IMR-90 (cell line): Measurements from ENCODE around the gene ROMO1. TPM values are rescaled to one million over a fixed set of nuclear protein-coding genes. Genes with fewer than 3 reads are reported as not detected.

Experiments used
- ATAC-seq: fragments of 200-7000 bp; cut with Tn5 transposase; 2 replicates; pipeline ENCODE4 v1.9.1; 2020; ENCODE audit warnings: low read depth, mild to moderate bottlenecking, moderate library complexity
- BruUV-seq: library from RNA; stranded (reverse); fragments of 400-500 nt; replicated peaks from 2 replicates; lab custom pipeline; 2021; lab: Mats Ljungman, UMichigan
- CTCF ChIA-PET: fragments of 300-600 bp; formaldehyde crosslinking; extraction: SDS; loops from one replicate; lab custom pipeline; 2021; ENCODE audit warnings: antibody characterized with exemption; lab: Yijun Ruan, JAX
- POLR2A ChIA-PET: fragments of 300-600 bp; sonication (Branson Sonifier 250); formaldehyde crosslinking; loops from one replicate; lab custom pipeline; 2022; ENCODE audit warnings: antibody characterized with exemption; ENCODE audit not compliant: unreplicated experiment; lab: Charles Lee
- DNase-seq: peaks from one replicate; pipeline ENCODE4 v3.0.0; 2013
- H2AFZ ChIP-seq: replicated peaks from 2 replicates; pipeline ENCODE3; 2013; ENCODE audit warnings: low read length, mild to moderate bottlenecking; ENCODE audit not compliant: poor library complexity
- H2AK5ac ChIP-seq: 2 replicates; pipeline ENCODE4 v1.6.1; 2013; ENCODE audit warnings: low read depth, low read length, inconsistent platforms
- H2AK9ac ChIP-seq: replicated peaks from 2 replicates; pipeline ENCODE3; 2013; ENCODE audit warnings: mild to moderate bottlenecking, low read depth, low read length, moderate library complexity; ENCODE audit not compliant: poor library complexity
- H2BK120ac ChIP-seq: 2 replicates; pipeline ENCODE4 v1.6.1; 2013; ENCODE audit warnings: low read depth, low read length, inconsistent platforms
- H2BK15ac ChIP-seq: 3 replicates; pipeline ENCODE4 v1.6.1; 2013; ENCODE audit warnings: low read depth, low read length, inconsistent platforms
- H2BK20ac ChIP-seq: 2 replicates; pipeline ENCODE4 v1.6.1; 2013; ENCODE audit warnings: low read depth, mild to moderate bottlenecking, inconsistent platforms, low read length, moderate library complexity
- H2BK5ac ChIP-seq: 2 replicates; pipeline ENCODE4 v1.6.1; 2013; ENCODE audit warnings: mild to moderate bottlenecking, low read depth, low read length, inconsistent platforms; ENCODE audit not compliant: poor library complexity, severe bottlenecking
- H3K14ac ChIP-seq: replicated peaks from 2 replicates; pipeline ENCODE4 v1.6.1; 2013; ENCODE audit warnings: low read depth, low read length, inconsistent platforms
- H3K18ac ChIP-seq: 2 replicates; pipeline ENCODE4 v1.6.1; 2013; ENCODE audit warnings: low read depth, low read length, control low read depth
- H3K23ac ChIP-seq: 2 replicates; pipeline ENCODE4 v1.6.1; 2013; ENCODE audit warnings: low read depth, low read length, inconsistent platforms
- H3K27ac ChIP-seq: 2 replicates; pipeline ENCODE4 v1.5.1; 2013; ENCODE audit warnings: mild to moderate bottlenecking, control low read depth, low read length; ENCODE audit not compliant: insufficient read depth
- H3K27me3 ChIP-seq: 2 replicates; pipeline ENCODE4 v1.6.1; 2013; ENCODE audit warnings: low read length; ENCODE audit not compliant: control insufficient read depth, insufficient read depth
- H3K36me3 ChIP-seq: 2 replicates; pipeline ENCODE4 v1.6.1; 2013; ENCODE audit warnings: low read length, mixed read lengths; ENCODE audit not compliant: control insufficient read depth, insufficient read depth
- H3K4ac ChIP-seq: 2 replicates; pipeline ENCODE4 v1.6.1; 2013; ENCODE audit warnings: low read depth, low read length, inconsistent platforms
- H3K4me1 ChIP-seq: 2 replicates; pipeline ENCODE4 v1.6.1; 2013; ENCODE audit warnings: low read length, mixed read lengths; ENCODE audit not compliant: control insufficient read depth, insufficient read depth
- H3K4me2 ChIP-seq: 2 replicates; pipeline ENCODE4 v1.6.1; 2013; ENCODE audit warnings: low read depth, mild to moderate bottlenecking, control low read depth, low read length, moderate library complexity
- H3K4me3 ChIP-seq: 2 replicates; pipeline ENCODE4 v1.5.1; 2013; ENCODE audit warnings: low read depth, mild to moderate bottlenecking, control low read depth, low read length, moderate library complexity; ENCODE audit not compliant: insufficient read depth
- H3K56ac ChIP-seq: 2 replicates; pipeline ENCODE4 v1.6.1; 2013; ENCODE audit warnings: low read length, inconsistent platforms; ENCODE audit not compliant: insufficient read depth; ENCODE audit errors: extremely low read depth
- H3K79me1 ChIP-seq, 2 experiments: 2 replicates each; pipeline ENCODE4 v1.6.1; 2013; ENCODE audit warnings: low read length in 2 of 2, inconsistent platforms in 1 of 2, low read depth in 1 of 2
- H3K9ac ChIP-seq: 2 replicates; pipeline ENCODE4 v1.6.1; 2013; ENCODE audit warnings: low read depth, low read length, control low read depth
- H3K9me1 ChIP-seq: 2 replicates; pipeline ENCODE4 v1.6.1; 2013; ENCODE audit warnings: low read length, inconsistent platforms; ENCODE audit not compliant: insufficient read depth
- H3K9me3 ChIP-seq: 2 replicates; pipeline ENCODE4 v1.6.1; 2013; ENCODE audit warnings: low read length; ENCODE audit not compliant: control insufficient read depth, insufficient read depth
- H4K20me1 ChIP-seq: 2 replicates; pipeline ENCODE4 v1.6.1; 2013; ENCODE audit warnings: low read length, inconsistent platforms; ENCODE audit not compliant: insufficient read depth
- H4K5ac ChIP-seq: 2 replicates; pipeline ENCODE4 v1.6.1; 2013; ENCODE audit warnings: mild to moderate bottlenecking, low read depth, low read length, control low read depth
- H4K8ac ChIP-seq, 2 experiments: 2 replicates each; pipeline ENCODE4 v1.6.1; 2013; ENCODE audit warnings: low read depth in 2 of 2, low read length in 2 of 2, control low read depth in 1 of 2, inconsistent platforms in 1 of 2
- H4K91ac ChIP-seq: 2 replicates; pipeline ENCODE4 v1.6.1; 2013; ENCODE audit warnings: low read depth, low read length, inconsistent platforms; ENCODE audit not compliant: insufficient read depth
- BHLHE40 ChIP-seq: fragments of 150-350 bp; IDR thresholded peaks from 2 replicates; pipeline ENCODE4 v1.6.1; 2016; ENCODE audit warnings: mild to moderate bottlenecking, low read depth, low read length
- CEBPB ChIP-seq: IDR thresholded peaks from 2 replicates; pipeline ENCODE4 v1.6.1; 2012; ENCODE audit warnings: low read depth, low read length, improper control_type of control experiment
- CHD1 ChIP-seq: IDR thresholded peaks from 2 replicates; pipeline ENCODE4 v1.6.1; 2012; ENCODE audit warnings: low read depth, low read length, improper control_type of control experiment
- MAFK ChIP-seq: IDR thresholded peaks from 2 replicates; pipeline ENCODE4 v1.6.1; 2012; ENCODE audit warnings: low read depth, low read length, improper control_type of control experiment
- MAZ ChIP-seq: IDR thresholded peaks from 2 replicates; pipeline ENCODE4 v1.6.1; 2012; ENCODE audit warnings: low read depth, mild to moderate bottlenecking, low read length, improper control_type of control experiment, moderate library complexity, borderline replicate concordance
- MXI1 ChIP-seq: IDR thresholded peaks from 2 replicates; pipeline ENCODE4 v1.6.1; 2012; ENCODE audit warnings: low read depth, mild to moderate bottlenecking, low read length, moderate library complexity, borderline replicate concordance
- NFE2L2 ChIP-seq: fragments of 150-350 bp; IDR thresholded peaks from 2 replicates; pipeline ENCODE4 v1.6.1; 2016; ENCODE audit warnings: low read depth, mild to moderate bottlenecking, low read length
- POLR2A ChIP-seq: IDR thresholded peaks from 2 replicates; pipeline ENCODE4 v1.6.1; 2012; ENCODE audit warnings: mild to moderate bottlenecking, low read depth, low read length
- RCOR1 ChIP-seq: IDR thresholded peaks from 2 replicates; pipeline ENCODE4 v1.6.1; 2012; ENCODE audit warnings: mild to moderate bottlenecking, low read length, improper control_type of control experiment; ENCODE audit not compliant: insufficient replicate concordance
- RFX5 ChIP-seq: IDR thresholded peaks from 2 replicates; pipeline ENCODE4 v1.8.0; 2012; ENCODE audit warnings: low read depth, mild to moderate bottlenecking, low read length, moderate library complexity
- SMC3 ChIP-seq: fragments of 150-350 bp; IDR thresholded peaks from 2 replicates; pipeline ENCODE4 v1.6.1; 2016; ENCODE audit warnings: low read depth, mild to moderate bottlenecking, antibody characterized with exemption, low read length, moderate library complexity
- USF2 ChIP-seq: fragments of 150-350 bp; IDR thresholded peaks from 2 replicates; pipeline ENCODE4 v1.6.1; 2017; ENCODE audit warnings: mild to moderate bottlenecking, antibody characterized with exemption, low read length, low read depth
- WGBS, 2 experiments: methylation state at CpG; one replicate each; pipeline versions ENCODE4 v1.1.5 to v1.1.7; 2013; ENCODE audit warnings: missing lambda C conversion rate in 2 of 2; ENCODE audit not compliant: insufficient read length in 1 of 2; ENCODE audit errors: extremely low coverage in 2 of 2; 5-methylcytosine and 5-hydroxymethylcytosine counted together
- dilution Hi-C: fragments of 300-500 bp; cut with HindIII; formaldehyde crosslinking; loops from one replicate; pipeline ENCODE4 v1.14.3; 2018; ENCODE audit warnings: low sequenced_read_pairs; ENCODE audit not compliant: unreplicated experiment
- in situ Hi-C: fragments of 300-500 bp; cut with MboI; formaldehyde crosslinking; loops from 3 replicates; pipeline ENCODE4 v1.14.3; 2019; ENCODE audit warnings: low sequenced_read_pairs, inconsistent platforms, mixed read lengths
- intact Hi-C: fragments of 100-400 bp; cut with micrococcal nuclease; formaldehyde crosslinking; loops from 2 replicates; pipeline ENCODE4 v1.10.0; 2022
- polyA plus RNA-seq, 3 experiments: library from polyadenylated mRNA; depleted of rRNA; stranded (reverse); fragments of >200 nt; gene quantifications; 2 replicates each; pipeline ENCODE4 v1.2.3, GENCODE V29; 2012; ENCODE audit warnings: low replicate concordance in 1 of 3
- total RNA-seq: library from RNA; depleted of rRNA; stranded (reverse); fragments of >200 nt; gene quantifications from 2 replicates; pipeline ENCODE4 v1.2.3, GENCODE V29; 2012

ROMO1 gene
- total and polyA plus RNA-seq, 2 of the 4 experiments (the other 2 are of a cell fraction), result 223 to 555 TPM

GRCh38 chr20:35674921-35675320 lies 24.3 kb upstream of the ROMO1 start:
- CTCF ChIA-PET, result no interaction called here
- no peak overlapping the region for H2AK5ac ChIP-seq
- no peak overlapping the region for H3K4ac ChIP-seq
- no peak overlapping the region for H4K8ac ChIP-seq
- H2BK20ac ChIP-seq, result no peak overlapping the region
- no peaks in the 10 kb centered on the region for H3K27me3 ChIP-seq
- WGBS, 2 experiments, result no CpG with 5 or more reads among the region's 8 CpGs
- TF ChIP-seq MAZ (no peak), USF2 (no peak), RFX5 (no peak), MXI1 (no peak), CEBPB (no peak), RCOR1 (no peak), SMC3 (no peak), POLR2A (no peak), BHLHE40 (no peak), MAFK (no peak), NFE2L2 (no peak), CHD1 (no peak)
- no peak overlapping the region for H4K5ac ChIP-seq
- no peak for DNase-seq
- no peak overlapping the region for H3K4me3 ChIP-seq
- intact Hi-C loops, result no loop called here
- no TSS peak for BruUV-seq
- H3K9me3 ChIP-seq, result no peaks in the 10 kb centered on the region
- no peaks in the 10 kb centered on the region for H3K4me1 ChIP-seq
- H2BK120ac ChIP-seq, result no peak overlapping the region
- H2AK9ac ChIP-seq, result no peak overlapping the region
- no peak overlapping the region for H3K23ac ChIP-seq
- H3K9me1 ChIP-seq, result no peaks in the 10 kb centered on the region
- H3K9ac ChIP-seq, result no peak overlapping the region
- no peak overlapping the region for H3K4me2 ChIP-seq
- H3K27ac ChIP-seq, result no peak overlapping the region
- no peak overlapping the region for H3K14ac ChIP-seq
- H3K36me3 ChIP-seq, result peaks cover 38% of the 10 kb centered on the region
- H3K18ac ChIP-seq, result no peak overlapping the region
- no peaks in the 10 kb centered on the region for H4K20me1 ChIP-seq
- H2BK15ac ChIP-seq, result no peak overlapping the region
- dilution Hi-C loops, result no loop called here
- ATAC-seq, result no peak
- H3K79me1 ChIP-seq, result no peaks in the 10 kb centered on the region
- H3K56ac ChIP-seq, result no peak overlapping the region
- in situ Hi-C loops, result no loop called here
- POLR2A ChIA-PET, result no interaction called here
- no peak overlapping the region for H4K91ac ChIP-seq
- no peak overlapping the region for H2AFZ ChIP-seq
- H2BK5ac ChIP-seq, result no peak overlapping the region
